ENCODE data around the gene MAFG. TPM values are rescaled to one million over a fixed set of nuclear protein-coding genes. Genes with fewer than 3 reads are reported as not detected.

The MAFG gene
- total and polyA plus RNA-seq, 9 of the 15 experiments (the other 6 are each of a cell fraction or from before 2014, with no cell fraction given) = 1.1 to 58.1 (median 24.9) TPM

DNA sequence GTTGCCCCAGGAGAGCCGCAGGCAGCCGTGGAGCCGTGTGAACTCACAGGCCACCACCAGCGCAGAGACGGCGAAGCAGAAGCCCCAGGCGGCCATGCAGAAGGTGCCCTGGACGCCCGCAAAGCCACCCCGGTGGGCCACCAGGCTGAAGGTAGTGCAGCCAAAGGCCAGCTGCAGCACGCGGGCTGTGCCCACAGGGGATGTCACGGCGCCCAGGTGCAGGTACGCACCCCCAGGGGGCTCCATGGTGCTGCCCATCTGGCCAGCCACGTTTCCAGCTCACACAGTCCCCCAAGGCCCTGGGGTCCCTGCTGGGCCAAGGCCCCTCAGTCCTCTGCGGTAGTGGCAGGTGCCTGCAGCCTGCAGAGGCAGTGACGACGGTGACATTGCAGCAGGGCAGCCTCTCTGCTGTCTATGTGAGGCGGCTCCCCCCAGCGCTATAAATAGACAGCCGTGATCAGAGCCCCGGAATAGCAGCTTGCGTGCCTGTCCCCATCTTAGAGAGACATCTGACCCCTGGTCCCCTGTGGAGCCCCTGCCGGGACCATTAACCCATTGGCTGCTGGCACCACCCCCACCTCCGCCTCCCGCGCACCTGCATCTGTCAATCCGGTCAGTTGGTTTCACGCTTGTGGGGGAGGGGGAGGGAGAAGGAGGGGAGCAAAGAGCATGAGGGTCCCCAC is 14.1 kb upstream of the MAFG start (continued):
- TF ChIP-seq, protein P1, sequence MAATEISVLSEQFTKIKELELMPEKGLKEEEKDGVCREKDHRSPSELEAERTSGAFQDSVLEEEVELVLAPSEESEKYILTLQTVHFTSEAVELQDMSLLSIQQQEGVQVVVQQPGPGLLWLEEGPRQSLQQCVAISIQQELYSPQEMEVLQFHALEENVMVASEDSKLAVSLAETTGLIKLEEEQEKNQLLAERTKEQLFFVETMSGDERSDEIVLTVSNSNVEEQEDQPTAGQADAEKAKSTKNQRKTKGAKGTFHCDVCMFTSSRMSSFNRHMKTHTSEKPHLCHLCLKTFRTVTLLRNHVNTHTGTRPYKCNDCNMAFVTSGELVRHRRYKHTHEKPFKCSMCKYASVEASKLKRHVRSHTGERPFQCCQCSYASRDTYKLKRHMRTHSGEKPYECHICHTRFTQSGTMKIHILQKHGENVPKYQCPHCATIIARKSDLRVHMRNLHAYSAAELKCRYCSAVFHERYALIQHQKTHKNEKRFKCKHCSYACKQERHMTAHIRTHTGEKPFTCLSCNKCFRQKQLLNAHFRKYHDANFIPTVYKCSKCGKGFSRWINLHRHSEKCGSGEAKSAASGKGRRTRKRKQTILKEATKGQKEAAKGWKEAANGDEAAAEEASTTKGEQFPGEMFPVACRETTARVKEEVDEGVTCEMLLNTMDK (IDR thresholded peaks at IDR 0.05; ENCODE audit: borderline replicate concordance, insufficient read depth, low read depth, low read length, poor library complexity, severe bottlenecking) = peak; percentile 61
- TF ChIP-seq HDAC2 (IDR thresholded peaks at IDR 0.05) (no peak), ZNF431 (CRISPR knock-in tag; IDR thresholded peaks at IDR 0.05) (no peak), ZNF584 (CRISPR knock-in tag; IDR thresholded peaks at IDR 0.05; ENCODE audit: low read depth) (no peak), TSC22D4 (tag; IDR thresholded peaks at IDR 0.05) (no peak), MEF2D (tag; conservative IDR thresholded peaks at IDR 0.05; ENCODE audit: low read depth) (no peak; the same call in 1 of the 2 replicates)
- TF ChIP-seq, protein P2, sequence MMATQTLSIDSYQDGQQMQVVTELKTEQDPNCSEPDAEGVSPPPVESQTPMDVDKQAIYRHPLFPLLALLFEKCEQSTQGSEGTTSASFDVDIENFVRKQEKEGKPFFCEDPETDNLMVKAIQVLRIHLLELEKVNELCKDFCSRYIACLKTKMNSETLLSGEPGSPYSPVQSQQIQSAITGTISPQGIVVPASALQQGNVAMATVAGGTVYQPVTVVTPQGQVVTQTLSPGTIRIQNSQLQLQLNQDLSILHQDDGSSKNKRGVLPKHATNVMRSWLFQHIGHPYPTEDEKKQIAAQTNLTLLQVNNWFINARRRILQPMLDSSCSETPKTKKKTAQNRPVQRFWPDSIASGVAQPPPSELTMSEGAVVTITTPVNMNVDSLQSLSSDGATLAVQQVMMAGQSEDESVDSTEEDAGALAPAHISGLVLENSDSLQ (IDR thresholded peaks at IDR 0.05) = 0 out of 2 replicates have a peak, but pooled peaks have one; percentile 15
